Kidney epithelial cell (primary cell): ENCODE measurements around the gene VSX2. TPM values are rescaled to one million over a fixed set of nuclear protein-coding genes. Genes with fewer than 3 reads are reported as not detected.

Source experiments
- DNase-seq: peaks from one replicate; pipeline ENCODE4 v3.0.0-alpha.2; 2010; ENCODE audit warnings: low read depth
- H3K27me3 ChIP-seq: 2 replicates; pipeline ENCODE4 v1.6.0; 2011; ENCODE audit warnings: low read length; ENCODE audit not compliant: control insufficient read depth, insufficient read depth
- H3K36me3 ChIP-seq: 2 replicates; pipeline ENCODE4 v1.5.1; 2011; ENCODE audit warnings: low read length; ENCODE audit not compliant: control insufficient read depth, insufficient read depth
- H3K4me3 ChIP-seq: 2 replicates; pipeline ENCODE4 v1.5.1; 2011; ENCODE audit warnings: low read depth, mild to moderate bottlenecking, control low read depth, low read length
- total RNA-seq: library from RNA; depleted of rRNA; stranded (reverse); fragments of >200 nt; gene quantifications from 2 replicates; pipeline ENCODE4 v1.2.3, GENCODE V29; 2015
- TF ChIP-seq, protein P1 (sequence below): IDR thresholded peaks from 2 replicates; pipeline ENCODE4 v1.5.1; 2011; ENCODE audit warnings: mild to moderate bottlenecking, moderate library complexity, low read length, control low read depth, inconsistent platforms; ENCODE audit not compliant: insufficient read depth, poor library complexity, severe bottlenecking

Gene VSX2
- total RNA-seq, 1 donor from 2014 or later: not detected

DNA sequence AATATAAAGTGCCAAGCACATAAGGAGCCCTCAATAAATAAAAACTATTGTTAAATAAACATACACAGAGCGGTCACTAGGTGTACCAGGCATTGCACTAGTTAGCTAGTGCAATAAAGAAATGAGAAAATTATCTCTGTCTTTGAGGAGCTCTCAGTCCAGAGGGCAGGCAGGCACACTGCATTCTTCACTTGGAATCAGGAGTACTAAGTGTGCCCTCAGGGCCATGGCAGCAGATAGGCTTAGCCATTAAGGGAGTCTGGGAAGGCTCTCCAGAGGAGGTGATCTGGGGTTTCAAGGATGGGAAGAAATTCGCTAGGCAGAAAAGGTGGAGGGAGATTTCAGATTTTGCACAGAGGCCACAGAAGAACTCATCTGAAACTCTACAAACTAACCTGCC is 54.4 kb downstream of the VSX2 start:
- no peaks in the 10 kb centered on the region for H3K27me3 ChIP-seq
- DNase-seq: no peak
- TF ChIP-seq, protein P1, sequence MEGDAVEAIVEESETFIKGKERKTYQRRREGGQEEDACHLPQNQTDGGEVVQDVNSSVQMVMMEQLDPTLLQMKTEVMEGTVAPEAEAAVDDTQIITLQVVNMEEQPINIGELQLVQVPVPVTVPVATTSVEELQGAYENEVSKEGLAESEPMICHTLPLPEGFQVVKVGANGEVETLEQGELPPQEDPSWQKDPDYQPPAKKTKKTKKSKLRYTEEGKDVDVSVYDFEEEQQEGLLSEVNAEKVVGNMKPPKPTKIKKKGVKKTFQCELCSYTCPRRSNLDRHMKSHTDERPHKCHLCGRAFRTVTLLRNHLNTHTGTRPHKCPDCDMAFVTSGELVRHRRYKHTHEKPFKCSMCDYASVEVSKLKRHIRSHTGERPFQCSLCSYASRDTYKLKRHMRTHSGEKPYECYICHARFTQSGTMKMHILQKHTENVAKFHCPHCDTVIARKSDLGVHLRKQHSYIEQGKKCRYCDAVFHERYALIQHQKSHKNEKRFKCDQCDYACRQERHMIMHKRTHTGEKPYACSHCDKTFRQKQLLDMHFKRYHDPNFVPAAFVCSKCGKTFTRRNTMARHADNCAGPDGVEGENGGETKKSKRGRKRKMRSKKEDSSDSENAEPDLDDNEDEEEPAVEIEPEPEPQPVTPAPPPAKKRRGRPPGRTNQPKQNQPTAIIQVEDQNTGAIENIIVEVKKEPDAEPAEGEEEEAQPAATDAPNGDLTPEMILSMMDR: no peak
- H3K36me3 ChIP-seq: peaks cover 6% of the 10 kb centered on the region
- no peak overlapping the region for H3K4me3 ChIP-seq

DNA sequence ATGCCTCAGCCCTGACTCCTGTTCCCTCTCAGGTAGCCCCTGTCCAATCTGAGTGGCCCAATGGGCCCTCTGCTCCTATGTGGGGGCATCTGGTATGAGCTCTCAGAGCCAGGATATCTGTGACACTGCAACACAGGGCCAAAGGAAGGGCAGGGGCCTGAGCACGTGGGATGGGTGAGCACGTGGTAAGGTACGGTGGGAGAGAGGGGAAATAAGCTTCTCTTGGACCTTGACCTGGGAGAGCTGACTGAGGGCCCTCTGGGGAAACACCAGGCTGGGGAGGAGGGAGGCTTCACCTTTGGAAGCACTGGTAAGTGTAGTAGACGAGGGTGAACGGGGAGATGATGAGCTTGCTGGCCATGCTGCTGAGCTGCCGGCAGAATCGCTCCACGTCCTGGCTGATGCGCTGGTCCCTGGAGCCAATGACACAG is 56.8 kb downstream of the VSX2 start:
- DNase-seq: no peak
- Histone ChIP-seq H3K36me3 (peaks cover 4% of the 10 kb centered on the region), H3K4me3 (no peak overlapping the region), H3K27me3 (no peaks in the 10 kb centered on the region)
- TF ChIP-seq, protein P1: no peak

DNA sequence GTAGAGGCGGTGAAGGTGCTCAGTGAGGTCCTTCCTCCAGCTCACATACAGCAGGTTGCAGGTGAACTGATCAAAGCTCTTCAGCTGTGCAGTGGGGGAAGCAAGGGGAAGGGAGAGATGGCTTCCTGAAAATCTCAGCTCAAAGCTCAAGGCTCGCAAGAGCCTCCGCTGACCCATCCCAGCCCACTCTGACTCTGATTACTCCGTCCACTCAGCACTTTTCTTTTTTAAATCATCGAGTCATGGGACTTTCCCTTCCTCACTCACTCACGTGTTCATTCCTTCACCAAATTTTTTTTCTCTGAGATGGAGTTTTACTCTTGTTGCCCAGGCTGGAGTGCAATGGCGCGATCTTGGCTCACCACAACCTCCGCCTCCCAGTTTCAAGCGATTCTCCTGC is 58.7 kb downstream of the VSX2 start:
- H3K36me3 ChIP-seq: peaks cover 4% of the 10 kb centered on the region
- H3K4me3 ChIP-seq: no peak overlapping the region

DNA sequence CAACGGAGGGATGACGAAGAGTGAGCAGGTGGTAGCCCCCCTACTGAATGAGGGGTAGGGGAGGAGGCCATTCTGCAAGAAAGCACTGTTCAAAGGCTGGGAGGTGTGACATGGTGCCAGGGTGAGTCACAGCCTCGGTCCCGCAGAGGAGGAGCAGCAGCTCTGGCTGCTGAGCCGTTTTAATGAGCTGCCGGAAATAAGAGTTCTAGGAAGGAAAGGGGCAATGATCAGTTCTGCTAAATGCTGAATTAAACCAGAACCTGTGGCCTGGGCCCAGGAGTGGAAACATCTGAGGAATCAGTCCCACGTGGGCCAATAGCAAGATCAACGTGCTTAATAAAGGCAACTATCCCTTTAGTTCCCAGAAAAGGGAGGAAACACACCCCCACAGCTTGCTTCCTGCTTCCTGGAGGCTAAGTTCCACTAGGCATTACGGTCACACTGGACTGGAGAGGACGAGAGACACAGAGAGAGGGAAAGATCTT is 59.9 kb downstream of the VSX2 start:
- TF ChIP-seq, protein P1: no peak
- peaks cover 4% of the 10 kb centered on the region for H3K36me3 ChIP-seq
- no peaks in the 10 kb centered on the region for H3K27me3 ChIP-seq
- H3K4me3 ChIP-seq: no peak overlapping the region
- peak; percentile 42 for DNase-seq

More for the DNA sequence above, 58.7 kb downstream of the VSX2 start:
- TF ChIP-seq, protein P1: no peak
- H3K27me3 ChIP-seq: no peaks in the 10 kb centered on the region
- no peak for DNase-seq

DNA sequence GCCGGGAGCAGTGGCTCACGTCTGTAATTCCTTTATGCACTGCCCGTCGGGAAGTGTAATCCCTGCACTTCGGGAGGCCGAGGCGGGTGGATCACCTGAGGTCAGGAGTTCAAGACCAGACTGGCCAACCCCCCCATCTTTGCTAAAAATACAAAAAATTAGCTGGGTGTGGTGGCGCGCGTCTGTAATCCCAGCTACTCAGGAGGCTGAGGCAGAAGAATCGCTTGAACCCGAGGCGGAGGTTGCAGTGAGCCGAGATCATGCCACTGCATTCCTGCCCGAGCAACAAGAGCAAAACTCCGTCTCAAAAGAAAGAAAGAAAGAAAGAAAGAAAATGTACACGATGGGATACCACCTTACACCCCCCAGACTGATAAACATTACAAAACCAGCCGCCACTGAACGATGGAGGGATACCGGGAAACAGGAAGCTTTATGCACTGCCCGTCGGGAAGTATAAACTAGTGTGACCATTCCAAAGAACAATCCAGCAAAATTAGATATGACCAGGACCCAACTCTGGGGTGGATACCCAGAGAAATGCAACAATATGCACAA is 62.4 kb downstream of the VSX2 start:
- H3K27me3 ChIP-seq: no peaks in the 10 kb centered on the region
- H3K4me3 ChIP-seq: peak overlapping the region; percentile 66
- TF ChIP-seq, protein P1: no peak
- DNase-seq: no peak
- peaks cover 2% of the 10 kb centered on the region for H3K36me3 ChIP-seq

DNA sequence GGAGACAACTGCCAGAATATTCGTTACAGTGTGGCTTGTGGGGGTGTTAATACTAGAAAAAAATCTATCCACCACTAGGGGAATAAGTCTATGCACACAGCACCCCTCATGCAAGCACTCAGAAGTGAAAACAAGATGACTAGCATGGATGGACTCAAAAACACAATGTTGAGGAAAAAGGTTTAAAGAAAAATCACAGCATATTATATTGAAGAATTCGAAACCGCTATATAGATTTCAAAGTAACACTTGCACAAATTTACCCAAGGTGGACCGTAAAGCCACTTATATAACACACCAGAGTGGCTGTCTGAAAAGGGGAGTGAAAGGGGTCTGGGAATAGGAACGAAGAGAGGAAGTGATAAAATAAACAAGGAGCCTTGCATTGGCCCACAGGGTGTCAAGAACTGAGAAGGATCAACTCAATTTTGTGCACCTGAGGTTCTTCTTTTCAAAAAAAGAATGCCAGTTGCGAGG is 62.9 kb downstream of the VSX2 start:
- DNase-seq: peak; percentile 14
- H3K27me3 ChIP-seq: no peaks in the 10 kb centered on the region
- H3K36me3 ChIP-seq: no peaks in the 10 kb centered on the region
- TF ChIP-seq, protein P1: peak; percentile 49
- H3K4me3 ChIP-seq: peak overlapping the region; percentile 66
